ENCODE results near the gene CROCC2.

Gene CROCC2

DNA sequence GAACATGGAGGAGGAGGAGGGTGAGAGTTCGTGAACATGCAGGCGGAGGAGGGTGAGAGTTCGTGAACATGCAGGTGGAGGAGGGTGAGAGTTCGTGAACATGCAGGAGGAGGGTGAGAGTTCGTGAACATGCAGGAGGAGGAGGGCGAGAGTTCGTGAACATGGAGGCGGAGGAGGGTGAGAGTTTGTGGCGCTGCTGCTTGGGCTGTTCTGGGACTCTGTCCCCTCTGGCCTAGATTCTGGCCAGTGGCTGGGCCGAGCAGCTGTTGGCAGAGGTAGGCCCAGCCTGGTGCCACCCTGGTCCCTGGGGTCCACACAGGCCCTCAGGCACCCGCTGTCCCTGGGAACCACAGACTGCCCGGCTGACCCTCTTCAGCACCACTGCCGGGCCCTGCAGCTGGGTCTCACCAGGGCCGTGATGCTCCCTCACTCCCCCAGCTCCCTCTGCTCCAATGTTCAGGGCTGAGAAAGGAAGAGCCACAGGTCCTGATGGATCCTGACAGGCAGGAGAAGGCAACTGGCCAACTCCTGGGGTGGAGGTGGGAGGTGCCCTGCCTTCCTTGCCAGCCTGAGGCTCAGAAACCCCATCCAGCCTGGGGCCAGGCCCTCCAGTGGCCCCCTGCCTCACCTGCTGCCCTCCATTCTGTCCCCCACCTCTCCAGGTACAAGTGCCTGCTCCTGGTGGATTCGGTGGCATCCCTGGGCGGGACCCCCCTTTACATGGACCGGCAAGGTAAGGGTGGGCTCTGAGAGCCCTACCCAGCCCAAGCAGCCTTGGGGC lies 33.6 kb upstream of the CROCC2 start:
- DNase-seq (ENCODE audit: insufficient read length, low spot score): no peak
- FAIRE-seq: no peak
- TF ChIP-seq, protein P1, sequence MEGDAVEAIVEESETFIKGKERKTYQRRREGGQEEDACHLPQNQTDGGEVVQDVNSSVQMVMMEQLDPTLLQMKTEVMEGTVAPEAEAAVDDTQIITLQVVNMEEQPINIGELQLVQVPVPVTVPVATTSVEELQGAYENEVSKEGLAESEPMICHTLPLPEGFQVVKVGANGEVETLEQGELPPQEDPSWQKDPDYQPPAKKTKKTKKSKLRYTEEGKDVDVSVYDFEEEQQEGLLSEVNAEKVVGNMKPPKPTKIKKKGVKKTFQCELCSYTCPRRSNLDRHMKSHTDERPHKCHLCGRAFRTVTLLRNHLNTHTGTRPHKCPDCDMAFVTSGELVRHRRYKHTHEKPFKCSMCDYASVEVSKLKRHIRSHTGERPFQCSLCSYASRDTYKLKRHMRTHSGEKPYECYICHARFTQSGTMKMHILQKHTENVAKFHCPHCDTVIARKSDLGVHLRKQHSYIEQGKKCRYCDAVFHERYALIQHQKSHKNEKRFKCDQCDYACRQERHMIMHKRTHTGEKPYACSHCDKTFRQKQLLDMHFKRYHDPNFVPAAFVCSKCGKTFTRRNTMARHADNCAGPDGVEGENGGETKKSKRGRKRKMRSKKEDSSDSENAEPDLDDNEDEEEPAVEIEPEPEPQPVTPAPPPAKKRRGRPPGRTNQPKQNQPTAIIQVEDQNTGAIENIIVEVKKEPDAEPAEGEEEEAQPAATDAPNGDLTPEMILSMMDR (IDR thresholded peaks at IDR 0.05; ENCODE audit: insufficient read depth, missing control alignments): no peak

GRCh38 chr2:240873098-240873788 lies 32.9 kb upstream of the CROCC2 start:
- TF ChIP-seq, protein P1 (IDR thresholded peaks at IDR 0.05; ENCODE audit: insufficient read depth, missing control alignments): no peak
- DNase-seq (ENCODE audit: insufficient read length, low spot score): no peak
- no peak for FAIRE-seq

DNA sequence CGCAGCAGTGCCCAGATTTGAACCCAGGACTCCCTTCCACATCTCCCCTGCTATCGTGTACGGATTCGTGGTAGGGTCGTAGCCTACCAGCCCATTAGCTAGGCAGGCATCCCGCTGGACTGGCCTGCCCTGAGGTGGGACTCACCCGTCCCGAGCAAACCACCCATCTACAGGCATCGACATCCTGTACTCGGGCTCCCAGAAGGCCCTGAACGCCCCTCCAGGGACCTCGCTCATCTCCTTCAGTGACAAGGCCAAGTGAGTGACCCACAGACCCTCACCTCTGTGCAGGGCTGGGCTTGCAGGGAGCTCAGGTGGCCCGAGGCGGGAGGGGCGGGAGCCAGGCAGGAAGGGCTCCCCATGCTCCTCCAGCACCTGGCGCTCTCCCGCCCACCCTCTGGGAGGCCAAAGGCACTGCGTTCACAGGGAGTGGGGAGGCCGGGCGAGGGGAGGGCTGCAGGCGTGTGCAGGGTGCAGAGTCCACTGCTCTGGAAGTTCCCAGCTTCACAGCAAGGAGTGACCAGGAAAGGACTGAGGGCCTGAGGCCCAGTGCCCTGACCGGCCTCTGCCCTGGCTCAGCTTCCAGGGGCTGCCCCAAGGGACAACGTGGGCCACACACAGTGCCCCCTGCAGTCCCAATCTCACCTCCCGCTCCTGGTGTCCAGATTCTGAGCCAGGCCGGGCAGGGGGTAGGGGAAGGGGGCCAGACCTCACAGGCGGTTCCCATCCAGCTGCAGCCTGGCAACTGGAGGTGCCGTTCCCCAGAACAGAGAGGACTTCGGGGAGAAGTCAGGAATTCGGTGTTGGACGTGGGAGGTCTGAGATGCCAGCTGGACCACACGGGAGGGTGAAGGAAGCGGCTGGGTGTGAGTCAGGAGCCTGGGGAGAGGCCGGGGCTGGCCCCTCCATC lies 32.1 kb upstream of the CROCC2 start:
- no peak for DNase-seq (ENCODE audit: insufficient read length, low spot score)
- TF ChIP-seq, protein P1 (IDR thresholded peaks at IDR 0.05; ENCODE audit: insufficient read depth, missing control alignments): no peak
- FAIRE-seq: no peak

DNA sequence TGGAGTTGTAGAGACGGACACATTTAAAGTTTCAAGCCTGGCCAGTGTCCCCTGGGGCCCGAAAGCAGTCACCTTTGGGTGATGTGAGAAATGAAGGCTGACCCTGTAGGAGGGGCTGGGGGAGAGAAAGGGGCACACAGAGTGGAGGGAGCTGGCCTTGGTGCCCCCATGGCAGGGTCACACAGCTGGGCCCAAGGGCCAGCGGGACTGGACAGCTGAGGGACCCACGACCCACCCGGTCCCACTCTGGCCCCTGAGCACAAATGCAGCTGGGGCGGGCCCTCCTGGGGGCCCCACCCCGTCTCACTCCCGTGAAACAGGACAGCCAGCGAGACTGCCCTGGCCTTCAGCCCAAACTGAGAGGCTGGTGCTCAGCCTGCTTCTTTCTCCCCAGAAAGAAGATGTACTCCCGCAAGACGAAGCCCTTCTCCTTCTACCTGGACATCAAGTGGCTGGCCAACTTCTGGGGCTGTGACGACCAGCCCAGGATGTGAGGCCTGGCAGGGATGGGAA lies 31.4 kb upstream of the CROCC2 start:
- FAIRE-seq: no peak
- DNase-seq (ENCODE audit: insufficient read length, low spot score): no peak

DNA sequence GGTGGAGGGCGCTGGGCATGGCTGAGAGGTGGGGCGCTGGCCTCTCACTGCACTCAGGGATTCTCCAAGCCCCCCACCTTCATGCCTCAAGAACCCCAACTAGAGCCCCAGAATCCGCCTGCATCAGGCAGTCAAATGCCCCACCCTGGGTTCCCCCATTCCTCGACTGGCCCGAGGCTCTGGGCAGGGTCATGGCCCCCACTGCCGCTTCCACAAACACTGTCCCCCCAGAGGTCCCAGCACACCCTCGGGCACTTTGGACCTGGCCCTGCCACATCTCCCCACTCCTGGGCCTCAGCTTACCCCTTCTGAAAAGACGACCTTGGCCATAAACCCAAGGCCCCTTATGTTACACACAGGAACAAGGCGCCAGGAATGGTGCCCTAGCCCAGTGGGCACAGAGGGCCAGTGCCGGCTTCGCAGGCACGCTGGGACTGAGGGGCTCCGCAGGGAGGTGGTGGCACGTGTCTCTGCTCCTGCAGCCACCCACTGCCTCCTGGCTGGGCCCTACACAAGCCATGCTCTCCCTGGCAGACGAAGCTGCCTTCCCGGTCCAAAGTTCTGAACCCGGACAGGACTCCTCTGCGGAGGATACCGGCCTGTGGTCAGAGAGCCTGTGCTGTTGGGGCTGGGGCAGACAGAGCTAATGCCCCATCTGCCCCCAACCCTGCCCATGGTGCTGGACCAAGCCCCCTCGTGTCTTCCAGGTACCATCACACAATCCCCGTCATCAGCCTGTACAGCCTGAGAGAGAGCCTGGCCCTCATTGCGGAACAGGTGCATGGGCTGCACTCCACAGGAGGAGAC lies 30.7 kb upstream of the CROCC2 start:
- no peak for DNase-seq (ENCODE audit: insufficient read length, low spot score)
- no peak for FAIRE-seq
- TF ChIP-seq, protein P1 (IDR thresholded peaks at IDR 0.05; ENCODE audit: insufficient read depth, missing control alignments): no peak

More for the DNA sequence above, 31.4 kb upstream of the CROCC2 start:
- TF ChIP-seq, protein P1 (IDR thresholded peaks at IDR 0.05; ENCODE audit: insufficient read depth, missing control alignments): no peak

- DNase-seq (ENCODE audit: insufficient read length, low spot score): no peak
- no peak for FAIRE-seq
- TF ChIP-seq, protein P1 (IDR thresholded peaks at IDR 0.05; ENCODE audit: insufficient read depth, missing control alignments): no peak
Observed at GRCh38 chr2:240876035-240876474, 30.1 kb upstream of the CROCC2 start.
